H1 (cell line): ENCODE data around the gene SNX27. TPM values are rescaled to one million over a fixed set of nuclear protein-coding genes. Genes with fewer than 3 reads are reported as not detected.

Experiments used
- CEBPB ChIP-seq: IDR thresholded peaks from 2 replicates; pipeline ENCODE4 v1.6.1; 2012; ENCODE audit warnings: low read depth, low read length
- FOSL1 ChIP-seq: IDR thresholded peaks from 2 replicates; pipeline ENCODE4 v1.6.1; 2011; ENCODE audit warnings: mild to moderate bottlenecking, low read depth, low read length, moderate library complexity; ENCODE audit not compliant: insufficient read depth
- GTF2F1 ChIP-seq: IDR thresholded peaks from 2 replicates; pipeline ENCODE4 v1.6.1; 2012; ENCODE audit warnings: low read depth, low read length, improper control_type of control experiment, borderline replicate concordance
- MAFK ChIP-seq: IDR thresholded peaks from 2 replicates; pipeline ENCODE4 v1.6.1; 2012; ENCODE audit warnings: low read depth, mild to moderate bottlenecking, improper control_type of control experiment, low read length
- PHF8 ChIP-seq: fragments of 200-600 bp; sonication (generic); conservative IDR thresholded peaks from 2 replicates; pipeline ENCODE4 v1.7.1; 2012; ENCODE audit warnings: low read depth, mild to moderate bottlenecking, inconsistent platforms, low read length, moderate library complexity
- POLR2A ChIP-seq, 2 experiments: IDR thresholded peaks; 1 replicate in 1 of 2; 2 replicates in 1 of 2; pipeline ENCODE4 v1.6.1; 2011; ENCODE audit warnings: low read depth in 2 of 2, low read length in 2 of 2, mild to moderate bottlenecking in 2 of 2; ENCODE audit errors: control extremely low read depth in 1 of 2
- SAP30 ChIP-seq: fragments of 300-600 bp; sonication (generic); IDR thresholded peaks from 2 replicates; pipeline ENCODE4 v1.7.1; 2012; ENCODE audit warnings: low read length, moderate library complexity, mild to moderate bottlenecking, inconsistent platforms; ENCODE audit not compliant: insufficient read depth, insufficient replicate concordance
- SP2 ChIP-seq: IDR thresholded peaks from 2 replicates; pipeline ENCODE4 v1.6.1; 2012; ENCODE audit warnings: mild to moderate bottlenecking, low read length, inconsistent platforms
- SUZ12 ChIP-seq: fragments of 200-600 bp; sonication (generic); IDR thresholded peaks from 2 replicates; pipeline ENCODE4 v1.6.1; 2012; ENCODE audit warnings: mild to moderate bottlenecking, inconsistent platforms, low read length, moderate library complexity, mixed read lengths
- YY1 ChIP-seq: IDR thresholded peaks from 2 replicates; pipeline ENCODE4 v1.6.1; 2011; ENCODE audit warnings: low read depth, mild to moderate bottlenecking, low read length
- polyA plus RNA-seq, 7 experiments: library from polyadenylated mRNA; depleted of rRNA in 3 of 7; stranded (reverse) in 5 of 7; unstranded in 2 of 7; fragments of >200 nt in 5 of 7; fragments of 200-250 nt in 2 of 7; gene quantifications; 1 replicate in 5 of 7; 2 replicates in 1 of 7; 4 replicates in 1 of 7; pipeline versions ENCODE4 v1.2.1 to v1.2.3, GENCODE V29; 2011 to 2013; ENCODE audit warnings: missing spikeins in 2 of 7, mixed read lengths in 2 of 7
- total RNA-seq: library from RNA; stranded (reverse); fragmentation: NEBNext Ultra II Directional; extraction: Animal tissue kit (Norgen Biotek cat#: 25700); gene quantifications from 2 replicates; pipeline ENCODE4 v1.2.1, GENCODE V29; 2021
- TF ChIP-seq, protein P1 (sequence below): fragments of 300-600 bp; sonication (generic); IDR thresholded peaks from 2 replicates; pipeline ENCODE4 v1.7.1; 2012; ENCODE audit warnings: low read length, moderate library complexity, mild to moderate bottlenecking, inconsistent platforms; ENCODE audit not compliant: insufficient replicate concordance
- TF ChIP-seq, protein P2 (sequence below): IDR thresholded peaks from 2 replicates; pipeline ENCODE4 v1.6.1; 2011; ENCODE audit warnings: low read depth, mild to moderate bottlenecking, low read length; ENCODE audit not compliant: insufficient read depth

Gene SNX27
- total and polyA plus RNA-seq, 2 of the 8 experiments (the other 6 are each of a cell fraction or from before 2014, with no cell fraction given) = 23.4 to 65.4 TPM

DNA sequence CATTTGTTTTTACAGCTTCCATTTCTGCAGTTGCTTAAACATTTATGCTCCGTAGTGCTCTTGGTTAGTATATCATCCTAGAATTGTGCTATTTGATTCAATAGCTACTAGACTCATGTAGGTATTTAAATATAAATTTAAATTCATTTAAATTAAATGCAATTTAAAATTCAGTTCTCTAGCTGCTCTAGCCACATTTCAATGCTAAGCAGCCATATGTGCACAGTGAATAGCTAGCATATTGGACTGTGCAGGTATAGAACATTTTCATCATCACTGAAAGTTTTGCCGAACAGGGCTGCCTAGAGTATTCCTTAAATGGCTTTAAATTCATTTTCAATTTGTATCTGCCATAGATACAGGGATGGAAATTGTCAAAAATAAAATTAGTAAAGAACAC, 72.3 kb downstream of the SNX27 start (continued):
- TF ChIP-seq, protein P1, sequence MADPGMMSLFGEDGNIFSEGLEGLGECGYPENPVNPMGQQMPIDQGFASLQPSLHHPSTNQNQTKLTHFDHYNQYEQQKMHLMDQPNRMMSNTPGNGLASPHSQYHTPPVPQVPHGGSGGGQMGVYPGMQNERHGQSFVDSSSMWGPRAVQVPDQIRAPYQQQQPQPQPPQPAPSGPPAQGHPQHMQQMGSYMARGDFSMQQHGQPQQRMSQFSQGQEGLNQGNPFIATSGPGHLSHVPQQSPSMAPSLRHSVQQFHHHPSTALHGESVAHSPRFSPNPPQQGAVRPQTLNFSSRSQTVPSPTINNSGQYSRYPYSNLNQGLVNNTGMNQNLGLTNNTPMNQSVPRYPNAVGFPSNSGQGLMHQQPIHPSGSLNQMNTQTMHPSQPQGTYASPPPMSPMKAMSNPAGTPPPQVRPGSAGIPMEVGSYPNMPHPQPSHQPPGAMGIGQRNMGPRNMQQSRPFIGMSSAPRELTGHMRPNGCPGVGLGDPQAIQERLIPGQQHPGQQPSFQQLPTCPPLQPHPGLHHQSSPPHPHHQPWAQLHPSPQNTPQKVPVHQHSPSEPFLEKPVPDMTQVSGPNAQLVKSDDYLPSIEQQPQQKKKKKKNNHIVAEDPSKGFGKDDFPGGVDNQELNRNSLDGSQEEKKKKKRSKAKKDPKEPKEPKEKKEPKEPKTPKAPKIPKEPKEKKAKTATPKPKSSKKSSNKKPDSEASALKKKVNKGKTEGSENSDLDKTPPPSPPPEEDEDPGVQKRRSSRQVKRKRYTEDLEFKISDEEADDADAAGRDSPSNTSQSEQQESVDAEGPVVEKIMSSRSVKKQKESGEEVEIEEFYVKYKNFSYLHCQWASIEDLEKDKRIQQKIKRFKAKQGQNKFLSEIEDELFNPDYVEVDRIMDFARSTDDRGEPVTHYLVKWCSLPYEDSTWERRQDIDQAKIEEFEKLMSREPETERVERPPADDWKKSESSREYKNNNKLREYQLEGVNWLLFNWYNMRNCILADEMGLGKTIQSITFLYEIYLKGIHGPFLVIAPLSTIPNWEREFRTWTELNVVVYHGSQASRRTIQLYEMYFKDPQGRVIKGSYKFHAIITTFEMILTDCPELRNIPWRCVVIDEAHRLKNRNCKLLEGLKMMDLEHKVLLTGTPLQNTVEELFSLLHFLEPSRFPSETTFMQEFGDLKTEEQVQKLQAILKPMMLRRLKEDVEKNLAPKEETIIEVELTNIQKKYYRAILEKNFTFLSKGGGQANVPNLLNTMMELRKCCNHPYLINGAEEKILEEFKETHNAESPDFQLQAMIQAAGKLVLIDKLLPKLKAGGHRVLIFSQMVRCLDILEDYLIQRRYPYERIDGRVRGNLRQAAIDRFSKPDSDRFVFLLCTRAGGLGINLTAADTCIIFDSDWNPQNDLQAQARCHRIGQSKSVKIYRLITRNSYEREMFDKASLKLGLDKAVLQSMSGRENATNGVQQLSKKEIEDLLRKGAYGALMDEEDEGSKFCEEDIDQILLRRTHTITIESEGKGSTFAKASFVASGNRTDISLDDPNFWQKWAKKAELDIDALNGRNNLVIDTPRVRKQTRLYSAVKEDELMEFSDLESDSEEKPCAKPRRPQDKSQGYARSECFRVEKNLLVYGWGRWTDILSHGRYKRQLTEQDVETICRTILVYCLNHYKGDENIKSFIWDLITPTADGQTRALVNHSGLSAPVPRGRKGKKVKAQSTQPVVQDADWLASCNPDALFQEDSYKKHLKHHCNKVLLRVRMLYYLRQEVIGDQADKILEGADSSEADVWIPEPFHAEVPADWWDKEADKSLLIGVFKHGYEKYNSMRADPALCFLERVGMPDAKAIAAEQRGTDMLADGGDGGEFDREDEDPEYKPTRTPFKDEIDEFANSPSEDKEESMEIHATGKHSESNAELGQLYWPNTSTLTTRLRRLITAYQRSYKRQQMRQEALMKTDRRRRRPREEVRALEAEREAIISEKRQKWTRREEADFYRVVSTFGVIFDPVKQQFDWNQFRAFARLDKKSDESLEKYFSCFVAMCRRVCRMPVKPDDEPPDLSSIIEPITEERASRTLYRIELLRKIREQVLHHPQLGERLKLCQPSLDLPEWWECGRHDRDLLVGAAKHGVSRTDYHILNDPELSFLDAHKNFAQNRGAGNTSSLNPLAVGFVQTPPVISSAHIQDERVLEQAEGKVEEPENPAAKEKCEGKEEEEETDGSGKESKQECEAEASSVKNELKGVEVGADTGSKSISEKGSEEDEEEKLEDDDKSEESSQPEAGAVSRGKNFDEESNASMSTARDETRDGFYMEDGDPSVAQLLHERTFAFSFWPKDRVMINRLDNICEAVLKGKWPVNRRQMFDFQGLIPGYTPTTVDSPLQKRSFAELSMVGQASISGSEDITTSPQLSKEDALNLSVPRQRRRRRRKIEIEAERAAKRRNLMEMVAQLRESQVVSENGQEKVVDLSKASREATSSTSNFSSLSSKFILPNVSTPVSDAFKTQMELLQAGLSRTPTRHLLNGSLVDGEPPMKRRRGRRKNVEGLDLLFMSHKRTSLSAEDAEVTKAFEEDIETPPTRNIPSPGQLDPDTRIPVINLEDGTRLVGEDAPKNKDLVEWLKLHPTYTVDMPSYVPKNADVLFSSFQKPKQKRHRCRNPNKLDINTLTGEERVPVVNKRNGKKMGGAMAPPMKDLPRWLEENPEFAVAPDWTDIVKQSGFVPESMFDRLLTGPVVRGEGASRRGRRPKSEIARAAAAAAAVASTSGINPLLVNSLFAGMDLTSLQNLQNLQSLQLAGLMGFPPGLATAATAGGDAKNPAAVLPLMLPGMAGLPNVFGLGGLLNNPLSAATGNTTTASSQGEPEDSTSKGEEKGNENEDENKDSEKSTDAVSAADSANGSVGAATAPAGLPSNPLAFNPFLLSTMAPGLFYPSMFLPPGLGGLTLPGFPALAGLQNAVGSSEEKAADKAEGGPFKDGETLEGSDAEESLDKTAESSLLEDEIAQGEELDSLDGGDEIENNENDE = no peak
- TF ChIP-seq PHF8 (no peak), MAFK (no peak), CEBPB (no peak), FOSL1 (no peak), SAP30 (no peak), SP2 (no peak), GTF2F1 (no peak), SUZ12 (no peak), POLR2A (IDR thresholded peaks at IDR 0.05; ENCODE audit: control extremely low read depth in 1 of 2, low read depth in 2 of 2, low read length in 2 of 2) (no peak), YY1 (no peak)
- TF ChIP-seq, protein P2, sequence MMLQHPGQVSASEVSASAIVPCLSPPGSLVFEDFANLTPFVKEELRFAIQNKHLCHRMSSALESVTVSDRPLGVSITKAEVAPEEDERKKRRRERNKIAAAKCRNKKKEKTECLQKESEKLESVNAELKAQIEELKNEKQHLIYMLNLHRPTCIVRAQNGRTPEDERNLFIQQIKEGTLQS = no peak
